HepG2 (cell line): ENCODE data around the gene KCND3. TPM values are rescaled to one million over a fixed set of nuclear protein-coding genes. Genes with fewer than 3 reads are reported as not detected.
A peak's percentile ranks its signal among the peaks of the same experiment; 100 is the strongest.

ENCODE experiments used
- ATAC-seq: fragments of 200-7000 bp; cut with Tn5 transposase; 3 replicates; pipeline ENCODE4 v1.9.1; 2020; ENCODE audit warnings: mild to moderate bottlenecking, moderate library complexity
- BruUV-seq: library from RNA; stranded (reverse); fragments of 400-500 nt; replicated peaks from 2 replicates; lab custom pipeline; 2021; lab: Mats Ljungman, UMichigan
- CTCF ChIA-PET: fragments of 300-600 bp; formaldehyde crosslinking; extraction: SDS; loops from one replicate; lab custom pipeline; 2021; ENCODE audit warnings: low total read pairs, inconsistent platforms, low intra/inter-chr PET ratio; lab: Yijun Ruan, JAX
- POLR2A ChIA-PET: fragments of 350-600 bp; sonication (Branson Sonifier 250); formaldehyde crosslinking; loops from one replicate; lab custom pipeline; 2020; ENCODE audit warnings: antibody characterized with exemption, inconsistent platforms; lab: Yijun Ruan, JAX
- DNase-seq: peaks from one replicate; pipeline ENCODE4 v3.0.0-alpha.2; 2015; ENCODE audit warnings: low spot score
- FAIRE-seq: peaks from 3 replicates; lab custom pipeline; 2011; peaks lifted over from hg19 to GRCh38; lab: Jason Lieb, UNC
- H2AFZ ChIP-seq: one replicate; pipeline ENCODE4 v1.6.1; 2011; ENCODE audit warnings: low read length, inconsistent platforms
- H3K27ac ChIP-seq: fragments of 300-600 bp; 3 replicates; pipeline ENCODE4 v1.8.0; 2011; ENCODE audit warnings: mixed run types, mild to moderate bottlenecking, mixed read lengths, low read length, inconsistent platforms; ENCODE audit not compliant: insufficient read depth; ENCODE audit errors: extremely low read length
- H3K27me3 ChIP-seq, 2 experiments: fragments of 200-600 bp in 1 of 2; 2 replicates in 1 of 2; 3 replicates in 1 of 2; pipeline versions ENCODE4 v1.6.0 to v1.8.0; 2011; ENCODE audit warnings: low read length in 2 of 2, mild to moderate bottlenecking in 2 of 2, moderate library complexity in 2 of 2, inconsistent platforms in 1 of 2; ENCODE audit not compliant: insufficient read depth in 2 of 2, control insufficient read depth in 1 of 2
- H3K36me3 ChIP-seq, 2 experiments: fragments of 200-600 bp in 1 of 2; replicated peaks in 1 of 2; 2 replicates in 1 of 2; 3 replicates in 1 of 2; pipeline versions ENCODE4 v1.5.1 to v1.8.0; 2011; ENCODE audit warnings: low read length in 2 of 2, inconsistent platforms in 1 of 2; ENCODE audit not compliant: insufficient read depth in 2 of 2, control insufficient read depth in 1 of 2
- H3K4me1 ChIP-seq: 2 replicates; pipeline ENCODE4 v1.5.1; 2012; ENCODE audit warnings: low read length, inconsistent platforms; ENCODE audit not compliant: insufficient read depth
- H3K4me2 ChIP-seq: 2 replicates; pipeline ENCODE4 v1.6.0; 2011; ENCODE audit warnings: low read depth, low read length, inconsistent platforms
- H3K4me3 ChIP-seq, 3 experiments: fragments of 200-600 bp in 1 of 3; sonication (generic), shearing (Covaris generic) in 1 of 3; replicated peaks in 1 of 3; 2 replicates each; pipeline ENCODE4 v1.5.1; 2011 to 2016; ENCODE audit warnings: low read length in 3 of 3, inconsistent platforms in 2 of 3, low read depth in 2 of 3, mild to moderate bottlenecking in 2 of 3, control low read depth in 1 of 3, mixed read lengths in 1 of 3; ENCODE audit not compliant: insufficient read depth in 1 of 3
- H3K79me2 ChIP-seq: one replicate; pipeline ENCODE4 v1.6.1; 2011; ENCODE audit warnings: low read length, inconsistent platforms; ENCODE audit not compliant: insufficient read depth
- H3K9ac ChIP-seq: 2 replicates; pipeline ENCODE4 v1.6.0; 2011; ENCODE audit warnings: mild to moderate bottlenecking, low read depth, low read length, inconsistent platforms; ENCODE audit not compliant: insufficient read depth
- H3K9me3 ChIP-seq: 2 replicates; pipeline ENCODE4 v1.5.1; 2012; ENCODE audit warnings: mild to moderate bottlenecking, low read length
- H4K20me1 ChIP-seq: 2 replicates; pipeline ENCODE4 v1.6.0; 2011; ENCODE audit warnings: inconsistent platforms, mild to moderate bottlenecking, low read length, moderate library complexity; ENCODE audit not compliant: insufficient read depth
- ATF7 ChIP-seq, 2 experiments: fragments of 450-650 bp in 1 of 2; sonication (generic) in 1 of 2; formaldehyde crosslinking in 1 of 2; IDR thresholded peaks; 2 replicates each; pipeline versions ENCODE4 v1.4.0 to v1.6.1; 2016 to 2020; ENCODE audit warnings: antibody characterized with exemption in 1 of 2, mild to moderate bottlenecking in 1 of 2, missing genetic modification reagents in 1 of 2
- ELF1 ChIP-seq: sonication (generic); formaldehyde crosslinking; IDR thresholded peaks from 2 replicates; pipeline ENCODE4 v1.4.0; 2020; ENCODE audit warnings: missing genetic modification reagents
- HDAC1 ChIP-seq: sonication (generic); formaldehyde crosslinking; IDR thresholded peaks from 2 replicates; pipeline ENCODE4 v1.5.1; 2020; ENCODE audit warnings: mild to moderate bottlenecking, missing genetic modification reagents
- HDAC6 ChIP-seq: fragments of 200-600 bp; sonication (generic); IDR thresholded peaks from 2 replicates; pipeline ENCODE4 v1.7.0; 2017; ENCODE audit warnings: mild to moderate bottlenecking, antibody characterized with exemption, low read length, low read depth
- IRX3 ChIP-seq: sonication (generic); formaldehyde crosslinking; IDR thresholded peaks from 2 replicates; pipeline ENCODE4 v1.8.1; 2023; ENCODE audit warnings: mild to moderate bottlenecking, low read depth, missing genetic modification reagents, borderline replicate concordance
- POLR2AphosphoS2 ChIP-seq: IDR thresholded peaks from 2 replicates; pipeline ENCODE4 v1.6.1; 2011; ENCODE audit warnings: low read depth, low read length, improper control_type of control experiment
- RXRA ChIP-seq: sonication (generic); formaldehyde crosslinking; IDR thresholded peaks from 2 replicates; pipeline ENCODE4 v1.5.1; 2020; ENCODE audit warnings: missing genetic modification reagents
- TMF1 ChIP-seq: sonication (generic); formaldehyde crosslinking; IDR thresholded peaks from 2 replicates; pipeline ENCODE4 v1.8.1; 2022; ENCODE audit warnings: low read depth, missing genetic modification reagents
- WGBS: methylation state at CpG from one replicate; pipeline ENCODE4 v1.1.6; 2017; ENCODE audit warnings: low lambda C conversion rate; 5-methylcytosine and 5-hydroxymethylcytosine counted together
- in situ Hi-C: cut with HindIII; loops from 2 replicates; pipeline ENCODE4 v1.10.0; 2017; ENCODE audit warnings: low pct_unique_long_range_greater_than_20kb; ENCODE audit not compliant: extremely low pct_ligation_motif_present
- intact Hi-C: fragments of 100-400 bp; cut with micrococcal nuclease; formaldehyde crosslinking; loops from one replicate; pipeline ENCODE4 v1.10.0; 2022; ENCODE audit not compliant: unreplicated experiment
- polyA plus RNA-seq, 8 experiments: library from polyadenylated mRNA; depleted of rRNA in 3 of 8; stranded (reverse) in 7 of 8; unstranded in 1 of 8; fragments of >200 nt; fragmentation: Illumina TruSeq in 4 of 8; extraction: Trizol in 4 of 8; gene quantifications; 2 replicates each; pipeline versions ENCODE4 v1.2.1 to v1.2.3, GENCODE V29; 2011 to 2016; ENCODE audit warnings: low read depth in 4 of 8, missing spikeins in 1 of 8, mixed read lengths in 1 of 8; ENCODE audit not compliant: insufficient read depth in 1 of 8
- total RNA-seq, 5 experiments: library from RNA; depleted of rRNA; stranded (reverse); fragments of >200 nt; fragmentation: Illumina TruSeq; extraction: Trizol; gene quantifications; 2 replicates each; pipeline ENCODE4 v1.2.3, GENCODE V29; 2016; ENCODE audit warnings: low read depth in 1 of 5
- TF ChIP-seq, protein P1 (sequence below), 2 experiments: IDR thresholded peaks; 2 replicates each; pipeline ENCODE4 v1.6.1; 2011 to 2012; ENCODE audit warnings: low read length in 2 of 2, borderline replicate concordance in 1 of 2, low read depth in 1 of 2, mild to moderate bottlenecking in 1 of 2, moderate library complexity in 1 of 2
- TF ChIP-seq, protein P2 (sequence below): sonication (generic); formaldehyde crosslinking; IDR thresholded peaks from 2 replicates; pipeline ENCODE4 v1.4.0; 2020; ENCODE audit warnings: missing genetic modification reagents, borderline replicate concordance

Gene KCND3
- total and polyA plus RNA-seq, 2 of the 13 experiments (the other 11 are each of a cell fraction or from before 2014, with no cell fraction given) = 0.04 TPM; not detected in 1

DNA sequence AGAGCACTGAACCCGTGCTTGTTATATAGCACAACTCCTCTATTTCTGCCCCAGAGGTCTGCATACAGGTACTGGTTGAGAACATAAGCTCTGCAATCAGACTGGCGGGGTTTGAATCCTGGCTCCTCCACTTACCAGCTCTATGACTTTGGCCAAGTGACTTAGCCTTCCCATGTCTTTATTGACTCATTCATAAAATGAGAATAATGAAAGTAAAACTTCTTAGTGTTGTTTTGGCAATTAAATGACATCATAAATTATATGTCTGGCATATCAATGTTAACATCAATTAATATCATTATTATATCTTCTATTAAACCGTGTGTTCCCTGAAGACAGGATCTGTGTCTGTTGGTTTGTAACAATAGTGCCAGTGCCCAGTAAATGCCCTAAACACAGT is 254.6 kb downstream of the KCND3 start:
- CTCF ChIA-PET = no interaction called here
- H3K36me3 ChIP-seq = no peaks in the 10 kb centered on the region
- BruUV-seq = no TSS peak
- 91% methylated on average over 3 of the region's 3 CpGs for WGBS
- DNase-seq (no peak), ATAC-seq (no peak), FAIRE-seq (no peak)
- no peaks in the 10 kb centered on the region for H3K27me3 ChIP-seq
- intact Hi-C loops = no loop called here
- H3K79me2 ChIP-seq = peaks cover 18% of the 10 kb centered on the region
- H4K20me1 ChIP-seq = no peaks in the 10 kb centered on the region
- peak overlapping the region; percentile 82 for H3K27ac ChIP-seq
- H3K4me3 ChIP-seq = no peak overlapping the region
- no peaks in the 10 kb centered on the region for H3K9me3 ChIP-seq
- H3K4me2 ChIP-seq = no peak overlapping the region
- no peak for TF ChIP-seq RXRA (CRISPR knock-in tag)
- peak; percentile 48; the same call in 1 of the 2 replicates for TF ChIP-seq ATF7 (IDR thresholded peaks at IDR 0.05)
- TF ChIP-seq ATF7 (CRISPR knock-in tag; IDR thresholded peaks at IDR 0.05) = no peak
- TF ChIP-seq, protein P1, sequence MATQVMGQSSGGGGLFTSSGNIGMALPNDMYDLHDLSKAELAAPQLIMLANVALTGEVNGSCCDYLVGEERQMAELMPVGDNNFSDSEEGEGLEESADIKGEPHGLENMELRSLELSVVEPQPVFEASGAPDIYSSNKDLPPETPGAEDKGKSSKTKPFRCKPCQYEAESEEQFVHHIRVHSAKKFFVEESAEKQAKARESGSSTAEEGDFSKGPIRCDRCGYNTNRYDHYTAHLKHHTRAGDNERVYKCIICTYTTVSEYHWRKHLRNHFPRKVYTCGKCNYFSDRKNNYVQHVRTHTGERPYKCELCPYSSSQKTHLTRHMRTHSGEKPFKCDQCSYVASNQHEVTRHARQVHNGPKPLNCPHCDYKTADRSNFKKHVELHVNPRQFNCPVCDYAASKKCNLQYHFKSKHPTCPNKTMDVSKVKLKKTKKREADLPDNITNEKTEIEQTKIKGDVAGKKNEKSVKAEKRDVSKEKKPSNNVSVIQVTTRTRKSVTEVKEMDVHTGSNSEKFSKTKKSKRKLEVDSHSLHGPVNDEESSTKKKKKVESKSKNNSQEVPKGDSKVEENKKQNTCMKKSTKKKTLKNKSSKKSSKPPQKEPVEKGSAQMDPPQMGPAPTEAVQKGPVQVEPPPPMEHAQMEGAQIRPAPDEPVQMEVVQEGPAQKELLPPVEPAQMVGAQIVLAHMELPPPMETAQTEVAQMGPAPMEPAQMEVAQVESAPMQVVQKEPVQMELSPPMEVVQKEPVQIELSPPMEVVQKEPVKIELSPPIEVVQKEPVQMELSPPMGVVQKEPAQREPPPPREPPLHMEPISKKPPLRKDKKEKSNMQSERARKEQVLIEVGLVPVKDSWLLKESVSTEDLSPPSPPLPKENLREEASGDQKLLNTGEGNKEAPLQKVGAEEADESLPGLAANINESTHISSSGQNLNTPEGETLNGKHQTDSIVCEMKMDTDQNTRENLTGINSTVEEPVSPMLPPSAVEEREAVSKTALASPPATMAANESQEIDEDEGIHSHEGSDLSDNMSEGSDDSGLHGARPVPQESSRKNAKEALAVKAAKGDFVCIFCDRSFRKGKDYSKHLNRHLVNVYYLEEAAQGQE (IDR thresholded peaks at IDR 0.05; ENCODE audit: borderline replicate concordance in 1 of 2, low read depth in 1 of 2, low read length in 2 of 2) = no peak
- H3K9ac ChIP-seq = peak overlapping the region; percentile 68; the same call in 1 of the 2 replicates
- POLR2A ChIA-PET = interaction anchor here (0.6 kb wide), 1 partner anchor 25 kb away, joined by 3 read pairs; no protein-coding TSS in a partner anchor
- H3K4me1 ChIP-seq = peaks cover 95% of the 10 kb centered on the region
- in situ Hi-C loops = no loop called here
- no peak overlapping the region for H2AFZ ChIP-seq

DNA sequence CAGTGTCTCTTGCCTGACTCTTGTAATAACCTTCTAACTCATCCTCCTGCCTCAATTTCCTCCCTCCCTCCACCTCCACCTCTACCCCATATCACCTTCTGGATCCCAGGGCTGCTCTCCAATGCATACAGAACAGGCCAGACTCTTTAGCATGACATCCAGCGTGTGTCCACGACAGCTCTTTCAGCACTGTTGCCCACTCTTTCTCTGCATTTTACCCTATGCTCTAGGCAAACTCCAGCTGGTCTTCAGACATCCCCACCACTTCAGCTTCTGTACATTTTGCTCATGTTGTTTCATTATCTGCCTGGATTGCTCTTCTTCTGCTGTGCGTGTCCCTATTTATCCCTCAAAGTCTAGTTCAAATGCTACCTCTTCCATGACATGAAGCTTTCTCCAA is 255.0 kb downstream of the KCND3 start:
- intact Hi-C loops = no loop called here
- POLR2A ChIA-PET = interaction anchor here (0.6 kb wide), 1 partner anchor 25 kb away, joined by 3 read pairs; no protein-coding TSS in a partner anchor
- CTCF ChIA-PET = no interaction called here
- Histone ChIP-seq H3K27ac (peak overlapping the region; percentile 82), H3K9me3 (no peaks in the 10 kb centered on the region), H3K79me2 (peaks cover 18% of the 10 kb centered on the region), H3K4me2 (no peak overlapping the region), H3K4me1 (peaks cover 90% of the 10 kb centered on the region), H4K20me1 (no peaks in the 10 kb centered on the region), H2AFZ (no peak overlapping the region), H3K27me3 (no peaks in the 10 kb centered on the region), H3K4me3 (no peak overlapping the region), H3K36me3 (no peaks in the 10 kb centered on the region), H3K9ac (peak overlapping the region; percentile 68)
- in situ Hi-C loops = no loop called here
- ATAC-seq = no peak
- no peak for FAIRE-seq
- 97% methylated on average over 3 of the region's 3 CpGs for WGBS
- no peak for DNase-seq
- no TSS peak for BruUV-seq
- TF ChIP-seq TMF1 (CRISPR knock-in tag) (no peak), HDAC6 (no peak), HDAC1 (CRISPR knock-in tag) (no peak), POLR2AphosphoS2 (no peak), ELF1 (CRISPR knock-in tag) (no peak), IRX3 (CRISPR knock-in tag) (no peak)
- TF ChIP-seq, protein P2, sequence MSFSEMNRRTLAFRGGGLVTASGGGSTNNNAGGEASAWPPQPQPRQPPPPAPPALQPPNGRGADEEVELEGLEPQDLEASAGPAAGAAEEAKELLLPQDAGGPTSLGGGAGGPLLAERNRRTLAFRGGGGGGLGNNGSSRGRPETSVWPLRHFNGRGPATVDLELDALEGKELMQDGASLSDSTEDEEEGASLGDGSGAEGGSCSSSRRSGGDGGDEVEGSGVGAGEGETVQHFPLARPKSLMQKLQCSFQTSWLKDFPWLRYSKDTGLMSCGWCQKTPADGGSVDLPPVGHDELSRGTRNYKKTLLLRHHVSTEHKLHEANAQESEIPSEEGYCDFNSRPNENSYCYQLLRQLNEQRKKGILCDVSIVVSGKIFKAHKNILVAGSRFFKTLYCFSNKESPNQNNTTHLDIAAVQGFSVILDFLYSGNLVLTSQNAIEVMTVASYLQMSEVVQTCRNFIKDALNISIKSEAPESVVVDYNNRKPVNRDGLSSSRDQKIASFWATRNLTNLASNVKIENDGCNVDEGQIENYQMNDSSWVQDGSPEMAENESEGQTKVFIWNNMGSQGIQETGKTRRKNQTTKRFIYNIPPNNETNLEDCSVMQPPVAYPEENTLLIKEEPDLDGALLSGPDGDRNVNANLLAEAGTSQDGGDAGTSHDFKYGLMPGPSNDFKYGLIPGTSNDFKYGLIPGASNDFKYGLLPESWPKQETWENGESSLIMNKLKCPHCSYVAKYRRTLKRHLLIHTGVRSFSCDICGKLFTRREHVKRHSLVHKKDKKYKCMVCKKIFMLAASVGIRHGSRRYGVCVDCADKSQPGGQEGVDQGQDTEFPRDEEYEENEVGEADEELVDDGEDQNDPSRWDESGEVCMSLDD (CRISPR knock-in tag) = no peak
